ENCODE measurements around the gene HSP90AB1. TPM values are rescaled to one million over a fixed set of nuclear protein-coding genes. Genes with fewer than 3 reads are reported as not detected.

HSP90AB1 gene
- total RNA-seq, 1 experiment from 2014 or later, result 1,821 TPM

GRCh38 chr6:44301106-44301505, 54.2 kb downstream of the HSP90AB1 start:
- DNase-seq, result no peak
- H3K27me3 ChIP-seq (ENCODE audit: control insufficient read depth, insufficient read depth, low read length), result peaks cover 25% of the 10 kb centered on the region
- H3K36me3 ChIP-seq (replicated peaks; ENCODE audit: control insufficient read depth, insufficient read depth, low read length), result peaks cover 43% of the 10 kb centered on the region
- no peak overlapping the region for H3K4me3 ChIP-seq (ENCODE audit: insufficient read depth, low read depth, low read length)

GRCh38 chr6:44301782-44302564, 55.1 kb downstream of the HSP90AB1 start:
- Histone ChIP-seq H3K36me3 (replicated peaks; ENCODE audit: control insufficient read depth, insufficient read depth, low read length) (peaks cover 46% of the 10 kb centered on the region), H3K27me3 (ENCODE audit: control insufficient read depth, insufficient read depth, low read length) (peaks cover 16% of the 10 kb centered on the region), H3K4me3 (ENCODE audit: insufficient read depth, low read depth, low read length) (no peak overlapping the region)
- no peak for DNase-seq

DNA sequence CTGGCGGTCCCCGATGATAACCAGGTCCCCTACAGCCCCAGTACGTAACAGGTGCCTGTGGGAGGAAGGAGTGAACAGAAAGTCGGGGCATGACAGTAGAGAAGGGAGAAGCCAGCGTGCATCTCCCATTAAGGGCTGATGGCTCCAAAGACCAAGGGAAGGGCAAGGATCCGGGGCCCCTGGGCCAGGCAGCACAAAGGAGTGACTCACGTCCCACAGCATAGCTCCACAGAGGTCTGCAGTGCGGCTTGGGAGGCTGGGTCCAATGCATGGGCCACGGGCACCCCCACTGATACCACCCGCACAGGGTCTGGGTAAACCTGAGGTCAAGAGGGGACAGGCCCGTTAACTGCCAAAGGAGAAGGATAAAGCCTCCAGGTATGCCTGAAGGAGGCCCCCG, 56.0 kb downstream of the HSP90AB1 start:
- H3K36me3 ChIP-seq (replicated peaks; ENCODE audit: control insufficient read depth, insufficient read depth, low read length), result peaks cover 46% of the 10 kb centered on the region
- H3K27me3 ChIP-seq (ENCODE audit: control insufficient read depth, insufficient read depth, low read length), result peaks cover 8% of the 10 kb centered on the region
- no peak for DNase-seq
- no peak overlapping the region for H3K4me3 ChIP-seq (ENCODE audit: insufficient read depth, low read depth, low read length)

Other genes starting within 250 kb of the HSP90AB1 start
- 91.0 and 92.0 TPM in 2 replicates for gene MRPL14, start 119.6 kb upstream of the HSP90AB1 start, total RNA-seq (2014; rRNA removed; shearing (Covaris generic))
- gene TMEM63B, start 119.5 kb upstream of the HSP90AB1 start, total RNA-seq (2014; rRNA removed; shearing (Covaris generic)), result 24.9 and 36.2 TPM in 2 replicates
- 1.0 and 2.0 TPM in 2 replicates for gene CAPN11, start 88.3 kb upstream of the HSP90AB1 start, total RNA-seq (2014; rRNA removed; shearing (Covaris generic))
- gene MYMX, start 30.2 kb upstream of the HSP90AB1 start, total RNA-seq (2014; rRNA removed; shearing (Covaris generic)), result 5.2 and 6.0 TPM in 2 replicates
- gene SLC29A1, start 23.5 kb upstream of the HSP90AB1 start, total RNA-seq (2014; rRNA removed; shearing (Covaris generic)), result 68.6 and 71.9 TPM in 2 replicates
- 27.2 and 28.7 TPM in 2 replicates for gene SLC35B2, start 10.4 kb downstream of the HSP90AB1 start, total RNA-seq (2014; rRNA removed; shearing (Covaris generic))
- 9.7 and 12.3 TPM in 2 replicates for gene NFKBIE, start 18.4 kb downstream of the HSP90AB1 start, total RNA-seq (2014; rRNA removed; shearing (Covaris generic))
- gene TMEM151B, start 23.3 kb downstream of the HSP90AB1 start, total RNA-seq (2014; rRNA removed; shearing (Covaris generic)), result 0.70 and 0.83 TPM in 2 replicates
- gene AARS2, start 66.2 kb downstream of the HSP90AB1 start, total RNA-seq (2014; rRNA removed; shearing (Covaris generic)), result 25.5 and 28.3 TPM in 2 replicates
- not detected in 2 replicates for gene SPATS1, start 95.5 kb downstream of the HSP90AB1 start, total RNA-seq (2014; rRNA removed; shearing (Covaris generic))
- 22.1 and 28.6 TPM in 2 replicates for gene CDC5L, start 140.6 kb downstream of the HSP90AB1 start, total RNA-seq (2014; rRNA removed; shearing (Covaris generic))

All from H7 (cell line).